PC-9 (cell line): ENCODE results near the gene EPS8L3. TPM values are rescaled to one million over a fixed set of nuclear protein-coding genes. Genes with fewer than 3 reads are reported as not detected.

Experiments
- BruUV-seq: library from RNA; stranded (reverse); fragments of 400-500 nt; replicated peaks from 2 replicates; lab custom pipeline; 2021; lab: Mats Ljungman, UMichigan
- CTCF ChIA-PET: fragments of 300-600 bp; sonication (Branson Sonifier 250); formaldehyde crosslinking; loops from one replicate; lab custom pipeline; 2022; ENCODE audit warnings: antibody characterized with exemption; lab: Charles Lee
- POLR2A ChIA-PET: fragments of 300-600 bp; sonication (Branson Sonifier 250); formaldehyde crosslinking; loops from one replicate; lab custom pipeline; 2022; ENCODE audit warnings: antibody characterized with exemption; ENCODE audit not compliant: unreplicated experiment; lab: Charles Lee
- DNase-seq, 2 experiments: peaks; one replicate each; pipeline versions ENCODE4 v3.0.0 to v3.0.0-alpha.2; 2015 to 2022; ENCODE audit warnings: mixed read lengths in 1 of 2
- H2AFZ ChIP-seq: fragments of 200-600 bp; sonication (generic); 2 replicates; pipeline ENCODE4 v1.8.1; 2017; ENCODE audit warnings: antibody characterized with exemption
- H3F3A ChIP-seq: fragments of 200-600 bp; sonication (generic); 2 replicates; pipeline ENCODE4 v1.8.1; 2017; ENCODE audit warnings: antibody characterized with exemption, mild to moderate bottlenecking, low read depth; ENCODE audit not compliant: insufficient read depth
- H3K27ac ChIP-seq: fragments of 200-600 bp; sonication (generic); 2 replicates; pipeline ENCODE4 v1.6.1; 2016; ENCODE audit warnings: mixed run types
- H3K27me3 ChIP-seq: fragments of 200-600 bp; sonication (generic); 2 replicates; pipeline ENCODE4 v1.6.1; 2016; ENCODE audit warnings: low read depth, mixed run types; ENCODE audit not compliant: insufficient read depth
- H3K36me3 ChIP-seq: fragments of 200-600 bp; sonication (generic); 2 replicates; pipeline ENCODE4 v1.6.1; 2016; ENCODE audit warnings: low read depth, mixed run types
- H3K4me1 ChIP-seq: fragments of 200-600 bp; sonication (generic); replicated peaks from 2 replicates; pipeline ENCODE4 v1.6.1; 2016; ENCODE audit warnings: mixed run types; ENCODE audit not compliant: insufficient read depth
- H3K4me2 ChIP-seq: fragments of 200-600 bp; sonication (generic); 2 replicates; pipeline ENCODE4 v1.6.1; 2017; ENCODE audit warnings: mixed run types
- H3K4me3 ChIP-seq: fragments of 200-600 bp; sonication (generic); 2 replicates; pipeline ENCODE4 v1.6.1; 2016; ENCODE audit warnings: mixed run types
- H3K79me2 ChIP-seq: fragments of 200-600 bp; sonication (generic); 2 replicates; pipeline ENCODE4 v1.6.1; 2017; ENCODE audit warnings: low read depth, mixed run types
- H3K9me2 ChIP-seq: fragments of 200-600 bp; sonication (generic); 2 replicates; pipeline ENCODE4 v1.8.1; 2017; ENCODE audit warnings: mild to moderate bottlenecking; ENCODE audit not compliant: insufficient read depth
- H3K9me3 ChIP-seq: fragments of 200-600 bp; sonication (generic); 2 replicates; pipeline ENCODE4 v1.8.1; 2016; ENCODE audit warnings: low read depth; ENCODE audit not compliant: insufficient read depth
- H4K20me1 ChIP-seq: fragments of 200-600 bp; sonication (generic); 2 replicates; pipeline ENCODE4 v1.8.1; 2017; ENCODE audit not compliant: insufficient read depth
- CTCF ChIP-seq: fragments of 200-600 bp; sonication (generic); conservative IDR thresholded peaks from 2 replicates; pipeline ENCODE4 v1.6.1; 2017; ENCODE audit warnings: mixed run types, antibody characterized with exemption, mild to moderate bottlenecking, moderate library complexity
- EZH2 ChIP-seq: fragments of 200-600 bp; sonication (generic); IDR thresholded peaks from 2 replicates; pipeline ENCODE4 v1.8.0; 2017; ENCODE audit warnings: antibody characterized with exemption, low read depth
- intact Hi-C: fragments of 100-400 bp; cut with micrococcal nuclease; formaldehyde crosslinking; loops from one replicate; pipeline ENCODE4 v1.10.0; 2022; ENCODE audit not compliant: unreplicated experiment
- total RNA-seq: library from RNA; stranded (reverse); gene quantifications from 2 replicates; pipeline ENCODE4 v1.2.3, GENCODE V29; 2021

The EPS8L3 gene
- total RNA-seq, 1 experiment from 2014 or later: 1.2 TPM

- peaks cover 13% of the 10 kb centered on the region; the same call in 1 of the 2 replicates for H3F3A ChIP-seq
- H4K20me1 ChIP-seq: no peaks in the 10 kb centered on the region
- no peak overlapping the region for H3K4me3 ChIP-seq
- TF ChIP-seq EZH2: no peak
- no peak for TF ChIP-seq CTCF
- no peaks in the 10 kb centered on the region for H3K79me2 ChIP-seq
- H3K27ac ChIP-seq: no peak overlapping the region
- no peak overlapping the region for H2AFZ ChIP-seq
- no peaks in the 10 kb centered on the region for H3K27me3 ChIP-seq
- no peaks in the 10 kb centered on the region for H3K9me2 ChIP-seq
- intact Hi-C loops: loop anchor here (1.0 to 10.0 kb wide), 3 partner anchors 130 to 332 kb away; no protein-coding TSS in a partner anchor
- H3K36me3 ChIP-seq: no peaks in the 10 kb centered on the region
- H3K4me2 ChIP-seq: no peak overlapping the region
- ChIA-PET CTCF (interaction anchor here (2.0 to 7.2 kb wide), 2 partner anchors 132 to 226 kb away, joined by 6 to 48 read pairs; no protein-coding TSS in a partner anchor), POLR2A (no interaction called here)
- DNase-seq: no peak
- BruUV-seq: no TSS peak
- peaks cover 40% of the 10 kb centered on the region for H3K4me1 ChIP-seq
- no peaks in the 10 kb centered on the region for H3K9me3 ChIP-seq
Observed at GRCh38 chr1:109772658-109773202, 9.0 kb upstream of the EPS8L3 start.

- H4K20me1 ChIP-seq: no peaks in the 10 kb centered on the region
- H3K36me3 ChIP-seq: no peaks in the 10 kb centered on the region
- H3K79me2 ChIP-seq: no peaks in the 10 kb centered on the region
- TF ChIP-seq CTCF (no peak), EZH2 (no peak)
- H3K9me3 ChIP-seq: no peaks in the 10 kb centered on the region
- intact Hi-C loops: loop anchor here (2.0 to 10.0 kb wide), 2 partner anchors 129 to 333 kb away; no protein-coding TSS in a partner anchor
- ChIA-PET CTCF (interaction anchor here (7.2 kb wide), 1 partner anchor 132 kb away, joined by 48 read pairs; no protein-coding TSS in a partner anchor), POLR2A (no interaction called here)
- BruUV-seq: no TSS peak
- no peaks in the 10 kb centered on the region for H3K9me2 ChIP-seq
- H3K4me1 ChIP-seq: peaks cover 32% of the 10 kb centered on the region
- H2AFZ ChIP-seq: no peak overlapping the region
- DNase-seq: no peak
- H3K4me2 ChIP-seq: no peak overlapping the region
- H3K27me3 ChIP-seq: no peaks in the 10 kb centered on the region
- H3K4me3 ChIP-seq: no peak overlapping the region
- H3K27ac ChIP-seq: no peak overlapping the region
- peaks cover 13% of the 10 kb centered on the region; the same call in 1 of the 2 replicates for H3F3A ChIP-seq
Observed at GRCh38 chr1:109771712-109772657, 8.3 kb upstream of the EPS8L3 start.

GRCh38 chr1:109770331-109771095, 6.8 kb upstream of the EPS8L3 start:
- peaks cover 2% of the 10 kb centered on the region; the same call in 1 of the 2 replicates for H3F3A ChIP-seq
- H3K27me3 ChIP-seq: no peaks in the 10 kb centered on the region
- ChIA-PET POLR2A (interaction anchor here (0.6 kb wide), 2 partner anchors 109 to 178 kb away, joined by 3 to 4 read pairs; no protein-coding TSS in a partner anchor), CTCF (interaction anchor here (0.7 to 7.2 kb wide), 2 partner anchors 130 to 224 kb away, joined by 3 to 48 read pairs; no protein-coding TSS in a partner anchor)
- BruUV-seq: no TSS peak
- TF ChIP-seq CTCF (no peak), EZH2 (no peak)
- H3K36me3 ChIP-seq: no peaks in the 10 kb centered on the region
- no peak overlapping the region for H2AFZ ChIP-seq
- H3K4me3 ChIP-seq: no peak overlapping the region
- no peaks in the 10 kb centered on the region for H3K9me3 ChIP-seq
- intact Hi-C loops: loop anchor here (10.0 kb wide), 1 partner anchor 334 kb away; no protein-coding TSS in a partner anchor
- no peak overlapping the region for H3K4me2 ChIP-seq
- H4K20me1 ChIP-seq: no peaks in the 10 kb centered on the region
- DNase-seq: no peak
- H3K27ac ChIP-seq: no peak overlapping the region
- no peaks in the 10 kb centered on the region for H3K79me2 ChIP-seq
- peaks cover 18% of the 10 kb centered on the region for H3K4me1 ChIP-seq
- no peaks in the 10 kb centered on the region for H3K9me2 ChIP-seq
